ENCODE data around the gene DAPL1.

DAPL1 gene

GRCh38 chr2:158760887-158761286, 34.2 kb upstream of the DAPL1 start:
- Histone ChIP-seq H3K4me3 (ENCODE audit: low read length) (no peak overlapping the region), H3K79me2 (ENCODE audit: low read length) (no peaks in the 10 kb centered on the region), H2AFZ (ENCODE audit: low read length) (no peak overlapping the region), H3K27me3 (replicated peaks; ENCODE audit: insufficient read depth, low read length) (no peaks in the 10 kb centered on the region), H3K27ac (ENCODE audit: low read length) (no peak overlapping the region), H3K9ac (ENCODE audit: low read length) (no peak overlapping the region), H3K9me2 (replicated peaks; ENCODE audit: insufficient read depth, low read length) (no peaks in the 10 kb centered on the region), H3K4me2 (ENCODE audit: low read depth, low read length) (no peak overlapping the region), H3F3A (ENCODE audit: insufficient read depth, low read length) (no peaks in the 10 kb centered on the region), H4K20me1 (ENCODE audit: insufficient read depth, low read length) (no peaks in the 10 kb centered on the region), H3K36me3 (replicated peaks; ENCODE audit: insufficient read depth, low read length) (no peaks in the 10 kb centered on the region), H3K4me1 (ENCODE audit: low read length) (no peaks in the 10 kb centered on the region), H3K9me3 (replicated peaks; ENCODE audit: insufficient read depth, low read length) (no peaks in the 10 kb centered on the region)
- no peak for DNase-seq
- TF ChIP-seq EZH2phosphoT487 (IDR thresholded peaks at IDR 0.05; ENCODE audit: low read length), result no peak
- no peak for TF ChIP-seq EZH2 (optimal IDR thresholded peaks at IDR 0.05; ENCODE audit: low read depth, low read length)
- TF ChIP-seq, protein P1, sequence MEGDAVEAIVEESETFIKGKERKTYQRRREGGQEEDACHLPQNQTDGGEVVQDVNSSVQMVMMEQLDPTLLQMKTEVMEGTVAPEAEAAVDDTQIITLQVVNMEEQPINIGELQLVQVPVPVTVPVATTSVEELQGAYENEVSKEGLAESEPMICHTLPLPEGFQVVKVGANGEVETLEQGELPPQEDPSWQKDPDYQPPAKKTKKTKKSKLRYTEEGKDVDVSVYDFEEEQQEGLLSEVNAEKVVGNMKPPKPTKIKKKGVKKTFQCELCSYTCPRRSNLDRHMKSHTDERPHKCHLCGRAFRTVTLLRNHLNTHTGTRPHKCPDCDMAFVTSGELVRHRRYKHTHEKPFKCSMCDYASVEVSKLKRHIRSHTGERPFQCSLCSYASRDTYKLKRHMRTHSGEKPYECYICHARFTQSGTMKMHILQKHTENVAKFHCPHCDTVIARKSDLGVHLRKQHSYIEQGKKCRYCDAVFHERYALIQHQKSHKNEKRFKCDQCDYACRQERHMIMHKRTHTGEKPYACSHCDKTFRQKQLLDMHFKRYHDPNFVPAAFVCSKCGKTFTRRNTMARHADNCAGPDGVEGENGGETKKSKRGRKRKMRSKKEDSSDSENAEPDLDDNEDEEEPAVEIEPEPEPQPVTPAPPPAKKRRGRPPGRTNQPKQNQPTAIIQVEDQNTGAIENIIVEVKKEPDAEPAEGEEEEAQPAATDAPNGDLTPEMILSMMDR (IDR thresholded peaks at IDR 0.05; ENCODE audit: low read length), result no peak

DNA sequence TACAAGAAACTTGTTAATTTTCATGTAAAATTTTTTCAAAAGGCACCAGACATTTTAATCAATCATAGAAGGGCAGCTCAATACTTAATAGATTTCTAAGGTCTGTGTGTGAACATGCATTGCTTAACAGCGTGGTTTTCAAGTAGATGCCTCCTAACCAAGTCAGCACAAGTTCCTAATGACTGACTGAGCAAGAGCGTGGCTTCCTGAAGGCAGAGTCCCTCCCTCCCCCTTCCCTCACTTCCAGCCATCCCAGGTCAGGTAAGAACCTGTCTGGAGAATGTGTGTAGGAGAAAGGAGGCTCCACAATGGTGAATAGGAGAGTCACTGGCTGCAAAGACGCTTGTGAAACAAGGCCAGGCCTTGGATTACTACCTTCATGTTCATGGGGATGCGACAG, 33.5 kb upstream of the DAPL1 start:
- Histone ChIP-seq H3K9me2 (replicated peaks; ENCODE audit: insufficient read depth, low read length) (no peaks in the 10 kb centered on the region), H2AFZ (ENCODE audit: low read length) (no peak overlapping the region), H3K79me2 (ENCODE audit: low read length) (no peaks in the 10 kb centered on the region), H4K20me1 (ENCODE audit: insufficient read depth, low read length) (no peaks in the 10 kb centered on the region), H3K9me3 (replicated peaks; ENCODE audit: insufficient read depth, low read length) (no peaks in the 10 kb centered on the region), H3K4me3 (ENCODE audit: low read length) (no peak overlapping the region), H3K27ac (ENCODE audit: low read length) (no peak overlapping the region), H3F3A (ENCODE audit: insufficient read depth, low read length) (no peaks in the 10 kb centered on the region), H3K36me3 (replicated peaks; ENCODE audit: insufficient read depth, low read length) (no peaks in the 10 kb centered on the region), H3K27me3 (replicated peaks; ENCODE audit: insufficient read depth, low read length) (no peaks in the 10 kb centered on the region), H3K4me2 (ENCODE audit: low read depth, low read length) (no peak overlapping the region), H3K9ac (ENCODE audit: low read length) (no peak overlapping the region), H3K4me1 (ENCODE audit: low read length) (no peaks in the 10 kb centered on the region)
- no peak for DNase-seq
- TF ChIP-seq EZH2phosphoT487 (IDR thresholded peaks at IDR 0.05; ENCODE audit: low read length), result no peak
- TF ChIP-seq EZH2 (optimal IDR thresholded peaks at IDR 0.05; ENCODE audit: low read depth, low read length), result no peak
- TF ChIP-seq, protein P1 (IDR thresholded peaks at IDR 0.05; ENCODE audit: low read length), result no peak

GRCh38 chr2:158762336-158762735, 32.8 kb upstream of the DAPL1 start:
- no peak for DNase-seq
- Histone ChIP-seq H3K4me2 (ENCODE audit: low read depth, low read length) (no peak overlapping the region), H3K27me3 (replicated peaks; ENCODE audit: insufficient read depth, low read length) (no peaks in the 10 kb centered on the region), H3K27ac (ENCODE audit: low read length) (no peak overlapping the region), H4K20me1 (ENCODE audit: insufficient read depth, low read length) (no peaks in the 10 kb centered on the region), H3K9ac (ENCODE audit: low read length) (no peak overlapping the region), H3F3A (ENCODE audit: insufficient read depth, low read length) (no peaks in the 10 kb centered on the region), H3K9me3 (replicated peaks; ENCODE audit: insufficient read depth, low read length) (no peaks in the 10 kb centered on the region), H2AFZ (ENCODE audit: low read length) (no peak overlapping the region), H3K4me3 (ENCODE audit: low read length) (no peak overlapping the region), H3K36me3 (replicated peaks; ENCODE audit: insufficient read depth, low read length) (no peaks in the 10 kb centered on the region), H3K79me2 (ENCODE audit: low read length) (no peaks in the 10 kb centered on the region), H3K4me1 (ENCODE audit: low read length) (no peaks in the 10 kb centered on the region), H3K9me2 (replicated peaks; ENCODE audit: insufficient read depth, low read length) (no peaks in the 10 kb centered on the region)
- no peak for TF ChIP-seq EZH2phosphoT487 (IDR thresholded peaks at IDR 0.05; ENCODE audit: low read length)
- TF ChIP-seq, protein P1 (IDR thresholded peaks at IDR 0.05; ENCODE audit: low read length), result no peak
- TF ChIP-seq EZH2 (optimal IDR thresholded peaks at IDR 0.05; ENCODE audit: low read depth, low read length), result no peak

Measured in MM.1S (cell line).